Glutamatergic neuron (in vitro differentiated cells): Measurements from ENCODE around the gene SOX18. TPM values are rescaled to one million over a fixed set of nuclear protein-coding genes. Genes with fewer than 3 reads are reported as not detected.

Source experiments
- DNase-seq: peaks from one replicate; pipeline ENCODE4 v3.0.0; 2022
- H3K27ac Mint-ChIP-seq: one replicate; pipeline ENCODE4 v1.8.0; 2020; ENCODE audit warnings: mild to moderate bottlenecking, mixed read lengths, inconsistent platforms; ENCODE audit not compliant: unreplicated experiment
- H3K27me3 Mint-ChIP-seq: one replicate; pipeline ENCODE4 v1.8.0; 2020; ENCODE audit warnings: mild to moderate bottlenecking, moderate library complexity, mixed read lengths, inconsistent platforms; ENCODE audit not compliant: unreplicated experiment
- H3K36me3 Mint-ChIP-seq: one replicate; pipeline ENCODE4 v1.8.0; 2020; ENCODE audit warnings: mild to moderate bottlenecking, mixed read lengths, inconsistent platforms; ENCODE audit not compliant: unreplicated experiment
- H3K4me1 Mint-ChIP-seq: one replicate; pipeline ENCODE4 v1.8.0; 2020; ENCODE audit warnings: mild to moderate bottlenecking, low read depth, mixed read lengths, inconsistent platforms; ENCODE audit not compliant: unreplicated experiment
- H3K4me3 Mint-ChIP-seq: one replicate; pipeline ENCODE4 v1.8.0; 2020; ENCODE audit warnings: mild to moderate bottlenecking, mixed read lengths, inconsistent platforms; ENCODE audit not compliant: unreplicated experiment
- H3K9me3 Mint-ChIP-seq: one replicate; pipeline ENCODE4 v1.8.0; 2020; ENCODE audit warnings: mild to moderate bottlenecking, moderate library complexity, mixed read lengths, inconsistent platforms; ENCODE audit not compliant: unreplicated experiment
- CTCF ChIP-seq: fragments of 200-600 bp; sonication (generic); IDR thresholded peaks from one replicate; pipeline ENCODE4 v1.5.0; 2021; ENCODE audit not compliant: partially characterized antibody, unreplicated experiment
- total RNA-seq: library from RNA; stranded (reverse); fragmentation: NEBNext Ultra II Directional; extraction: Animal tissue kit (Norgen Biotek cat#: 25700); gene quantifications from one replicate; pipeline ENCODE4 v1.2.1, GENCODE V29; 2021; ENCODE audit not compliant: unreplicated experiment

SOX18 gene
- total RNA-seq, 1 donor from 2014 or later = 0.66 TPM

GRCh38 chr20:64057628-64058498, 8.4 kb upstream of the SOX18 start:
- Mint-ChIP-seq H3K27ac (no peak overlapping the region), H3K36me3 (no peaks in the 10 kb centered on the region), H3K27me3 (peaks cover 18% of the 10 kb centered on the region), H3K9me3 (peaks cover 3% of the 10 kb centered on the region), H3K4me3 (no peak overlapping the region), H3K4me1 (peaks cover 6% of the 10 kb centered on the region)
- TF ChIP-seq CTCF = peak; percentile 83
- DNase-seq = peak; percentile 86

- DNase-seq = no peak
- Mint-ChIP-seq H3K36me3 (no peaks in the 10 kb centered on the region), H3K9me3 (peaks cover 3% of the 10 kb centered on the region), H3K27me3 (peaks cover 18% of the 10 kb centered on the region), H3K4me3 (no peak overlapping the region), H3K4me1 (peaks cover 6% of the 10 kb centered on the region), H3K27ac (no peak overlapping the region)
- no peak for TF ChIP-seq CTCF
Observed at GRCh38 chr20:64056889-64057627, 7.6 kb upstream of the SOX18 start.

- Mint-ChIP-seq H3K4me1 (peaks cover 6% of the 10 kb centered on the region), H3K36me3 (no peaks in the 10 kb centered on the region), H3K4me3 (no peak overlapping the region), H3K27ac (no peak overlapping the region), H3K9me3 (peaks cover 2% of the 10 kb centered on the region), H3K27me3 (peaks cover 18% of the 10 kb centered on the region)
- no peak for TF ChIP-seq CTCF
- DNase-seq = no peak
Observed at GRCh38 chr20:64056639-64056888, 7.1 kb upstream of the SOX18 start.

- no peak for DNase-seq
- H3K4me3 Mint-ChIP-seq = no peak overlapping the region
- no peaks in the 10 kb centered on the region for H3K36me3 Mint-ChIP-seq
- H3K9me3 Mint-ChIP-seq = peaks cover 2% of the 10 kb centered on the region
- no peak for TF ChIP-seq CTCF
- H3K27ac Mint-ChIP-seq = no peak overlapping the region
- H3K4me1 Mint-ChIP-seq = peaks cover 6% of the 10 kb centered on the region
- peaks cover 18% of the 10 kb centered on the region for H3K27me3 Mint-ChIP-seq
Observed at GRCh38 chr20:64055893-64056638, 6.6 kb upstream of the SOX18 start.
